GM18909 (cell line): ENCODE measurements around the gene SLC26A4.

Experiments
- ATAC-seq: cut with Tn5 transposase; IDR thresholded peaks from one replicate; pipeline ENCODE4 v1.9.1; 2021; ENCODE audit warnings: mild to moderate bottlenecking; ENCODE audit not compliant: unreplicated experiment, poor library complexity

SLC26A4 gene

GRCh38 chr7:107742678-107743566 lies 82.3 kb downstream of the SLC26A4 start:
- ATAC-seq, result peak; percentile 45

- ATAC-seq, result peak; percentile 93
Measured at GRCh38 chr7:107743567-107744344, 83.1 kb downstream of the SLC26A4 start, which contains the start of gene CBLL1. Gene CBLL1 (plus strand): TSS chr7:107744142. CDS start chr7:107744164, 22 bp downstream.

- ATAC-seq, result peak; percentile 39
Measured at GRCh38 chr7:107744345-107744750, 83.7 kb downstream of the SLC26A4 start.

- no peak for ATAC-seq
Measured at GRCh38 chr7:107746006-107746405, 85.4 kb downstream of the SLC26A4 start.

- no peak for ATAC-seq
Measured at GRCh38 chr7:107751113-107751512, 90.5 kb downstream of the SLC26A4 start.

GRCh38 chr7:107754642-107755041 lies 94.0 kb downstream of the SLC26A4 start:
- ATAC-seq, result no peak

- ATAC-seq, result no peak
Measured at GRCh38 chr7:107758667-107759066, 98.0 kb downstream of the SLC26A4 start.

- ATAC-seq, result no peak
Measured at GRCh38 chr7:107767391-107767790, 106.8 kb downstream of the SLC26A4 start.
